ENCODE results near the gene KLHDC8B. TPM values are rescaled to one million over a fixed set of nuclear protein-coding genes. Genes with fewer than 3 reads are reported as not detected.

The KLHDC8B gene
- total and polyA plus RNA-seq, 7 donors = 24.7 to 84.5 (median 28.3) TPM

DNA sequence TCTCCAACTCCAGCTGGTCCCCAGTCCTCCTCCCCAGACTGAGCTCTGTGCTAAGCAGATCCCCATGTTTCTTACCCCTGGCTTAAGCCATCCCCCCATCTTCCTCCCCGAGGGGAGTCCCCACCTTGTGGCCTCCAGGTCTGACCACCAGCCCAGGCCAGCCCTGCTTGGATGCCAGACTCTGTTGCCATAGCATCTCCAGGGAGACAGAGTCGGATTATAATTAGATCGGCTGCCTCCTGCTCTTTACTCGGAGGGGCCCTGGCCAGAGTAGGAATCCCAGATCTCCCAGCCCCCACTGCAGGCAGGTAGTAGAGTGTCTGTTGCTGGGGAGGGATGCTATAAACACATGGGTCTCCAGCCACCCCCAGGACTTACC lies 2.4 kb downstream of the KLHDC8B start:
- Histone ChIP-seq H3K36me3 (ENCODE audit: insufficient read depth in 1 of 2, low read depth in 1 of 2) (peaks cover 0 to 30% of the 10 kb centered on the region in 2 donors), H3K27ac (peak overlapping the region; percentile 89), H3K27me3 (ENCODE audit: insufficient read depth in 3 of 3, low read length in 2 of 3) (no peaks in the 10 kb centered on the region), H3K4me1 (peaks cover 27% of the 10 kb centered on the region), H3K4me3 (peak overlapping the region; percentile 88), H3K9me3 (no peaks in the 10 kb centered on the region)
- TF ChIP-seq, protein P1, sequence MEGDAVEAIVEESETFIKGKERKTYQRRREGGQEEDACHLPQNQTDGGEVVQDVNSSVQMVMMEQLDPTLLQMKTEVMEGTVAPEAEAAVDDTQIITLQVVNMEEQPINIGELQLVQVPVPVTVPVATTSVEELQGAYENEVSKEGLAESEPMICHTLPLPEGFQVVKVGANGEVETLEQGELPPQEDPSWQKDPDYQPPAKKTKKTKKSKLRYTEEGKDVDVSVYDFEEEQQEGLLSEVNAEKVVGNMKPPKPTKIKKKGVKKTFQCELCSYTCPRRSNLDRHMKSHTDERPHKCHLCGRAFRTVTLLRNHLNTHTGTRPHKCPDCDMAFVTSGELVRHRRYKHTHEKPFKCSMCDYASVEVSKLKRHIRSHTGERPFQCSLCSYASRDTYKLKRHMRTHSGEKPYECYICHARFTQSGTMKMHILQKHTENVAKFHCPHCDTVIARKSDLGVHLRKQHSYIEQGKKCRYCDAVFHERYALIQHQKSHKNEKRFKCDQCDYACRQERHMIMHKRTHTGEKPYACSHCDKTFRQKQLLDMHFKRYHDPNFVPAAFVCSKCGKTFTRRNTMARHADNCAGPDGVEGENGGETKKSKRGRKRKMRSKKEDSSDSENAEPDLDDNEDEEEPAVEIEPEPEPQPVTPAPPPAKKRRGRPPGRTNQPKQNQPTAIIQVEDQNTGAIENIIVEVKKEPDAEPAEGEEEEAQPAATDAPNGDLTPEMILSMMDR (IDR thresholded peaks at IDR 0.05) = no peak
- DNase-seq (no peak), ATAC-seq (no peak)
- intact Hi-C loops (cut with DNase I) = loop anchor here (5.0 kb wide), 3 partner anchors 104 to 274 kb away; partner anchors contain the start of genes C3orf62 (in 1 of the 2) and USP4 (in 1 of the 2)
- 1 to 10% (median 7%) methylated on average over 4 of the region's 4 CpGs for WGBS, 3 donors

DNA sequence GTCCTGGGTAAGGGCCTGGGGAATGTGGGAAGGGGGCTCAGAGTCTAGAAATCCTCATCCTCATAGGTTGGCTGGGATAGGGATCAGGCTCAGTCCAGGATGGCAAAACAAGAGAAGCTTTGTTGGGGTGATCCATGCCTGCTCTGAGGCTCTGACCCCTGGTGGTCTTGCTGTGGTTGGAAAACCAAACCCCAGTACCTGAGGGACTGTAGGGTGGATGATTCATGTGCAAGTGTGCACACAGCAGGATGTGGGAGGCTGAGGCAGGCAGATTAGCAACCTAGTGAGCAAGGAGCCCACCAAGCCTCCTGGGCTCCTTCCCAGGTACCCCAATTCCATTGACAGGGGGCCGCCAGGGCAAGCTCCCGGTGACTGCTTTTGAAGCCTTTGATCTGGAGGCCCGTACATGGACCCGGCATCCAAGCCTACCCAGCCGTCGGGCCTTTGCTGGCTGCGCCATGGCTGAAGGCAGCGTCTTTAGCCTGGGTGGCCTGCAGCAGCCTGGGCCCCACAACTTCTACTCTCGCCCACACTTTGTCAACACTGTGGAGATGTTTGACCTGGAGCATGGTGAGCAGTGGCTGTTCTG lies 3.1 kb downstream of the KLHDC8B start:
- ATAC-seq (no peak), DNase-seq (no peak)
- Histone ChIP-seq H3K9me3 (no peaks in the 10 kb centered on the region), H3K4me1 (peaks cover 27% of the 10 kb centered on the region), H3K27me3 (ENCODE audit: insufficient read depth in 3 of 3, low read length in 2 of 3) (no peaks in the 10 kb centered on the region), H3K36me3 (ENCODE audit: insufficient read depth in 1 of 2, low read depth in 1 of 2) (peaks cover 0 to 30% of the 10 kb centered on the region in 2 donors), H3K4me3 (peak overlapping the region; percentile 88), H3K27ac (peak overlapping the region; percentile 89)
- intact Hi-C loops (cut with DNase I) = loop anchor here (5.0 kb wide), 3 partner anchors 103 to 273 kb away; partner anchors contain the start of genes C3orf62 (in 1 of the 2) and USP4 (in 1 of the 2)
- 83 to 93% (median 88%) methylated on average over 9 of the region's 9 CpGs for WGBS, 3 donors
- TF ChIP-seq, protein P1 (IDR thresholded peaks at IDR 0.05) = no peak

DNA sequence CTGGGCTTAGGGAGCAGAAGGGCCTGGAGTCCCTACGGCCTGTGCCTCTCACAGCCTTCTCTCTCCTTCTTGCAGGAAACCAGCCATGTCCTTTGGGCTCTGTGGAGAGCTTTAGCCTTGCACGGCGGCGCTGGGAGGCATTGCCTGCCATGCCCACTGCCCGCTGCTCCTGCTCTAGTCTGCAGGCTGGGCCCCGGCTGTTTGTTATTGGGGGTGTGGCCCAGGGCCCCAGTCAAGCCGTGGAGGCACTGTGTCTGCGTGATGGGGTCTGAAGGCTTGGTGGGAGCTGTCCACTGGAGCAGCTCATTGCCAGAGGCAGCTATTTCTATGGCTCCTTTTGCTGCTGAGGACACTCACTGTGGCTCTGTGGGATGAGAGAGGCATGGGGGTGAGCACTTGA lies 4.1 kb downstream of the KLHDC8B start:
- no peak overlapping the region for H3K4me3 ChIP-seq
- H3K27me3 ChIP-seq (ENCODE audit: insufficient read depth in 3 of 3, low read length in 2 of 3) = no peaks in the 10 kb centered on the region
- ATAC-seq (no peak), DNase-seq (no peak)
- no peak overlapping the region for H3K27ac ChIP-seq
- WGBS, 3 donors = 78 to 83% (median 82%) methylated on average over 8 of the region's 8 CpGs
- peaks cover 27% of the 10 kb centered on the region for H3K4me1 ChIP-seq
- intact Hi-C loops (cut with DNase I) = no loop called here
- H3K36me3 ChIP-seq (ENCODE audit: insufficient read depth in 1 of 2, low read depth in 1 of 2) = peaks cover 0 to 30% of the 10 kb centered on the region in 2 donors
- H3K9me3 ChIP-seq = no peaks in the 10 kb centered on the region
- TF ChIP-seq, protein P1 (IDR thresholded peaks at IDR 0.05) = no peak

DNA sequence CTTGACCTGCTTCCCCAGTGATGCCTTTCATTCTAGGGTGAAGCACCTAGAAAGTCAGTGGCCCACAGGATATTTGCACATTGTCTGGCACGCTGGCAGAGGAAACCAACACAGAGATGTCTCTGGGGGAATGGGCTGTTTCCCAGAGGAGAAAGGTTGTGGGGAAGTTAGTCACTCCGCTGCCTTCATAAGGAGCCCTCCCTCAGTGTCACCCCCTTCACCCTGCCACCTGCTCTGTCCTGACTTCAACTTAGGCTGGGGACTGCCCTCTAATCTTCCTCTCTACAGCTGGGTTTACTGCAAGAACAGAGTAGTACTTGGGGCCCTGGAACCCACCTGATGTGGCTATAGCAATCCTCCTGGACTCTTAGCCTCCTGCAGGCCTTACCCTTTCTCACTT lies 5.7 kb downstream of the KLHDC8B start:
- peaks cover 22% of the 10 kb centered on the region for H3K4me1 ChIP-seq
- WGBS, 3 donors = 51 to 70% (median 67%) methylated on average over 2 of the region's 2 CpGs
- H3K27ac ChIP-seq = no peak overlapping the region
- H3K9me3 ChIP-seq = no peaks in the 10 kb centered on the region
- intact Hi-C loops (cut with DNase I) = no loop called here
- H3K4me3 ChIP-seq = no peak overlapping the region
- peaks cover 0 to 30% of the 10 kb centered on the region in 2 donors for H3K36me3 ChIP-seq (ENCODE audit: insufficient read depth in 1 of 2, low read depth in 1 of 2)
- no peaks in the 10 kb centered on the region for H3K27me3 ChIP-seq (ENCODE audit: insufficient read depth in 3 of 3, low read length in 2 of 3)
- TF ChIP-seq, protein P1 (IDR thresholded peaks at IDR 0.05) = no peak
- ATAC-seq = no peak
- DNase-seq = no peak

DNA sequence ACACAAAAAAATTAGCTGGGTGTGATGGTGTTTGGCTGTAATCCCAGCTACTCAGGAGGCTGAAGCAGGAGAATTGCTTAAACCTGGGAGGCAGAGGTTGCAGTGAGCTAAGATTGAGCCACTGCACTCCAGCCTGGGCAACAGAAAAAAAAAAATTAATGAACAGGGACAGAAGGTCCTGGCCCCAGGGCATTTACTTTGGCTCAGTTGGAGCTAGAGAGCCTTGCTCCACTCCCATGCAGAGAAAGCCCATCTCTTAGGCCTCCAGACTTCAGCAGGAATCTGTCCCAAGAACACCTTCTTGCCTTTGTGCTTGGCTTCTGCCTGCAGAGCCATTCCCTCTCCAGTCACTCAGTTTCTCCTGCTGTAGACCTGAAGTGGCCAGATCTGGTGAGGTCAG lies 8.7 kb downstream of the KLHDC8B start:
- Histone ChIP-seq H3K27ac (no peak overlapping the region), H3K4me3 (no peak overlapping the region), H3K4me1 (no peaks in the 10 kb centered on the region), H3K36me3 (ENCODE audit: insufficient read depth in 1 of 2, low read depth in 1 of 2) (peaks cover 0 to 18% of the 10 kb centered on the region in 2 donors), H3K9me3 (no peaks in the 10 kb centered on the region), H3K27me3 (ENCODE audit: insufficient read depth in 3 of 3, low read length in 2 of 3) (no peaks in the 10 kb centered on the region)
- DNase-seq (no peak), ATAC-seq (no peak)
- intact Hi-C loops (cut with DNase I) = no loop called here
- TF ChIP-seq, protein P1 (IDR thresholded peaks at IDR 0.05) = no peak
